Small intestine (tissue), 7 donors: ENCODE results near the gene SPNS3. TPM values are rescaled to one million over a fixed set of nuclear protein-coding genes. Genes with fewer than 3 reads are reported as not detected.

ENCODE experiments used
- DNase-seq, 2 donors: peaks; one replicate each; pipeline versions ENCODE4 v3.0.0 to v3.0.0-alpha.2; 2013
- FAIRE-seq: peaks from 2 replicates; lab custom pipeline; 2012; peaks lifted over from hg19 to GRCh38; lab: Jason Lieb, UNC
- H3K27ac ChIP-seq, 3 donors: one replicate each; pipeline ENCODE4 v1.5.1; 2013; ENCODE audit warnings: low read length in 2 of 3, mild to moderate bottlenecking in 2 of 3, control low read depth in 1 of 3, inconsistent platforms in 1 of 3, low read depth in 1 of 3, moderate library complexity in 1 of 3
- H3K27me3 ChIP-seq, 3 donors: one replicate each; pipeline ENCODE4 v1.6.1; 2013; ENCODE audit warnings: low read length in 3 of 3, inconsistent platforms in 1 of 3; ENCODE audit not compliant: control insufficient read depth in 3 of 3, insufficient read depth in 3 of 3
- H3K36me3 ChIP-seq, 3 donors: one replicate each; pipeline ENCODE4 v1.6.1; 2013; ENCODE audit warnings: low read length in 3 of 3, inconsistent platforms in 1 of 3, low read depth in 1 of 3, mild to moderate bottlenecking in 1 of 3, moderate library complexity in 1 of 3; ENCODE audit not compliant: control insufficient read depth in 3 of 3, insufficient read depth in 2 of 3
- H3K4me1 ChIP-seq, 3 donors: one replicate each; pipeline ENCODE4 v1.6.1; 2013; ENCODE audit warnings: low read length in 2 of 3, inconsistent platforms in 1 of 3, low read depth in 1 of 3, mild to moderate bottlenecking in 1 of 3, moderate library complexity in 1 of 3; ENCODE audit not compliant: control insufficient read depth in 3 of 3, insufficient read depth in 2 of 3
- H3K4me3 ChIP-seq, 3 donors: one replicate each; pipeline ENCODE4 v1.5.1; 2013; ENCODE audit warnings: low read length in 3 of 3, control low read depth in 1 of 3, inconsistent platforms in 1 of 3, low read depth in 1 of 3, mild to moderate bottlenecking in 1 of 3, moderate library complexity in 1 of 3
- H3K9me3 ChIP-seq, 2 donors: one replicate each; pipeline ENCODE4 v1.6.1; 2013; ENCODE audit warnings: low read depth in 1 of 2, low read length in 1 of 2; ENCODE audit not compliant: control insufficient read depth in 2 of 2, insufficient read depth in 1 of 2
- WGBS, 3 donors: extraction: QIAGEN DNeasy Blood & Tissue Kit; methylation state at CpG; one replicate each; pipeline ENCODE4 v1.1.7; 2013; 5-methylcytosine and 5-hydroxymethylcytosine counted together
- polyA plus RNA-seq, 4 donors: library from polyadenylated mRNA; stranded (reverse) in 3 of 4; unstranded in 1 of 4; fragments of 200-250 nt in 3 of 4; fragments of 120-200 nt in 1 of 4; gene quantifications; one replicate each; pipeline versions ENCODE4 v1.2.1 to v1.2.3, GENCODE V29; 2013
- donor health status: healthy with polysubstance abuse.
- donor health status: control.
- donor health status: control.
- donor health status: Bipolar disorder and iron deficiency.
- donor health status: healthy.

Gene SPNS3
- polyA plus RNA-seq, 4 donors: 0.45 to 8.1 (median 2.4) TPM

DNA sequence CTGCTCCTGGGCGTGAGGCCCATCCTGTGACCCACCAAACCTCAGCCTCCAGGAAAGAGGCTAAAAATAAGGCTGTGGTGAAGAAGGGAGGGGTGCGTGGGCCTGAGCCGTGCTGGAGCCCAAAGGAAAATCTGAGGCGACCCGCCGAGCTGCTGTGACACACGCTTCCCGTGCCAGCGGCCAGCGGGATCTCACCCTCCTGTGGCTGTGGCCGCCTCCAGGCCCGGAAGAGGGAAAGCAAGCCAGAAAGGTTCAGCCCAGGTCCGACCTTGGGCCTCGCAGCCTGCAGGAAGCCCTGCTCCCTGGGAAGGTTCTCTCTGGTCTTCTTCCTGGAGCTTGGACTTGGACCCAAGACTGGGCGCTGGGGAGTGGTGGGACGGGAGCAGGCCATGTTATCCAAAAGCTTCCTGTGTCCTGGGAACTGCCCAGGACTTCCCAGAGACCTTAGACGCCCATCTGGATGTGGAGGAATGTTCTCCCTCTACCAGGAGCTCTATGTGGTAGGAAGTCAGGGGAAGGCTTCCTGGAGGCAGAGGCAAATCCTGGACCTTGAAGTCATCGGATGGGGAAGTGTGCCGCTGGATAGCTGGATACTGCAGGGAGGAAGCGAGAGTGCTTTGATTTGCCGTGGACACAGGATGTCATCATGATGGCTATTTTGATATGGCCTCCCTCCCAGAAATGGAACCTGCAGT, 76.3 kb downstream of the SPNS3 start:
- peak overlapping the region in 1 of 3 donors; percentile 36 for H3K27ac ChIP-seq
- WGBS, 3 donors: 67 to 85% (median 83%) methylated on average over 21 of the region's 21 CpGs
- H3K4me3 ChIP-seq: no peak overlapping the region
- H3K4me1 ChIP-seq: peaks cover 0 to 24% (median 0%) of the 10 kb centered on the region in 3 donors
- DNase-seq (no peak), FAIRE-seq (no peak)
- no peaks in the 10 kb centered on the region for H3K27me3 ChIP-seq
- H3K36me3 ChIP-seq: peaks cover 0 to 36% (median 0%) of the 10 kb centered on the region in 3 donors
- H3K9me3 ChIP-seq: no peaks in the 10 kb centered on the region

GRCh38 chr17:4510618-4510941, 76.8 kb downstream of the SPNS3 start:
- no peak for FAIRE-seq
- 73 to 84% (median 81%) methylated on average over 11 of the region's 11 CpGs for WGBS, 3 donors
- peak overlapping the region in 1 of 3 donors; percentile 36 for H3K27ac ChIP-seq

DNA sequence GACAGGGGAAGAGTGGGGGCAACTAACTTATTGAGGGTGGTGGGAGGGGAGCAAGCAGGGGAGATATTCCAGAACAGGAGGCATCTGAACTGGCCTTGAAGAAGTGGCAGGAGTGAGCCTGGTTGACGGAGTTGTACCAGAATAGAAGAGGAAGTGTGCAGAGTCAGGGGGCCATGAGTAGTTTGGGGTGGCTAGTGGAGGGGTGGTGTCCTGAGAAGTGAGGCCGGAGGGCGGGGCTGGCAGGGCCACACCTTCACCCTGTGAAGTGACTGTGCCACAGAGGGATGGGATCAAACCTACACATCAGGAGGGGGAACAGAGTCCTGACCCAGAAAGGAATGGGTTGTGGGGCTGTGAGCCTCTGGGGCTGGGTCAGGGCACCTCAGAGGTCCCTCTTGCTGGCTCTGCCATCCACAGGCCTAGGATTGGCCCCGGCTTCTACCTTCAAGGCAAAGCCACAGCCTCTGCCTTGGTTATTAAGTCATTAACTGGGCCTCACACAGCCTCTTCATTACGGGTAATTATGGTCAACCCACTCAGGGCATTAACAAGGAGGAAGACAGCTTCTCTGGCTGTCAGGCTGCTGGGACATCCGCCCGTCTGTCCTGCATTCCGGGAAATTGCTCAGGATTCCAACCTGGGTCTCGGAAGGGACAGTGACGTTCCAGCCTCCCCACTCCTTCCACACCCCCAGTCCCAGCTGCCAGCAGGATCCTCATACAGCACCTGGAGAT, 77.6 kb downstream of the SPNS3 start:
- peak overlapping the region in 1 of 3 donors; percentile 36 for H3K27ac ChIP-seq
- FAIRE-seq (no peak), DNase-seq (no peak)
- WGBS, 3 donors: 75 to 82% (median 78%) methylated on average over 10 of the region's 10 CpGs
- no peak overlapping the region for H3K4me3 ChIP-seq
- peaks cover 0 to 34% (median 0%) of the 10 kb centered on the region in 3 donors for H3K36me3 ChIP-seq
- H3K27me3 ChIP-seq: no peaks in the 10 kb centered on the region
- peaks cover 0 to 17% (median 0%) of the 10 kb centered on the region in 3 donors for H3K4me1 ChIP-seq
- no peaks in the 10 kb centered on the region for H3K9me3 ChIP-seq

More at GRCh38 chr17:4510618-4510941, 76.8 kb downstream of the SPNS3 start:
- Histone ChIP-seq H3K36me3 (peaks cover 0 to 36% (median 0%) of the 10 kb centered on the region in 3 donors), H3K4me1 (peaks cover 0 to 24% (median 0%) of the 10 kb centered on the region in 3 donors), H3K27me3 (no peaks in the 10 kb centered on the region), H3K4me3 (no peak overlapping the region), H3K9me3 (no peaks in the 10 kb centered on the region)
- DNase-seq: no peak

GRCh38 chr17:4512156-4513112, 78.7 kb downstream of the SPNS3 start:
- H3K4me3 ChIP-seq: no peak overlapping the region
- H3K4me1 ChIP-seq: peaks cover 0 to 14% (median 0%) of the 10 kb centered on the region in 3 donors
- H3K36me3 ChIP-seq: peaks cover 0 to 41% (median 0%) of the 10 kb centered on the region in 3 donors
- FAIRE-seq: no peak
- H3K9me3 ChIP-seq: no peaks in the 10 kb centered on the region
- no peak for DNase-seq
- 79 to 81% (median 80%) methylated on average over 30 to 31 of the region's 31 CpGs for WGBS, 3 donors
- peak overlapping the region in 1 of 3 donors; percentile 27 for H3K27ac ChIP-seq
- H3K27me3 ChIP-seq: no peaks in the 10 kb centered on the region

DNA sequence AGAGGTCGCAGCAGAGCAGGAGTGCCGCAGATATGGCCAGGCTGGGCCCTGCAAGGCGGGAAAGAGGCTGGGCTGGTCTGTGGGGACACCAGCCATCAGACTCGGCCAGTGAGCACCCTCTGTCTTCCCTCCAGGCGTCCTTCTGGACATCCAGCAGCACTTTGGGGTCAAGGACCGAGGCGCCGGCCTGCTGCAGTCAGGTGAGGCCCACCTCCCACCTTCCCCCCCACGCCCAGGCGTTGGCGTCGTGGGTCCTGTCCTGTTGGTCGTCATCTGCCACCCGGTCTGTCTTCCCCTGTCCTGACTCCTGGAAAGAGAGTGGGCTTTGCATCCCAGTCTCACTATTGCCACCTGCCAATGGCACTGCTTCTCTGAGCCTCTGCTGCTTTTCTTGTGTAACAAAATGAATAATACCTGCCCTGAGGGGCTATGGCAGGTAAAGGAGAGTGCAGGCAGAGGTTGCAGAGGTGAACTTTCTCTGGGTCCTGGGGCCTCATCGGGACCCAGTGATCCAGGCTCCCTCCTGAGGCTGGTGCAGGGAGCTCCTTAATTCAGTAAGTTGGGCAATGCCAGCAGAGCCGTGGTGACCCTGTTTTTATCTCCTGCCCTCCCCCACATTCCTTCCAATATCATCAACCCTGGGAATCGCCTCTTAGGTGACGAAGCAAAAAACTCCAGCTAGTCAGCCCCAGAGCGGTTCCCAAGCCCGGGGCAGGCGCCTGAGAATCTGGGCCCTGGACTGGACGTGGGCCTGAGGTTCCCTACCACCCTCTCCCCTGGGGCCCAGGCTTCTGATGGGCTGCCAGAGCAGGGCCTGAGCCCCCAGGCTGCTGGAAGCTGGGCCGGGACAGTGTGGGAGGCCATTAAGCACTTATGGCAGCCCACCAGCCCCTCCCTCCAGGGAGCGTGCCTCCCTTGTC, 79.6 kb downstream of the SPNS3 start:
- H3K4me3 ChIP-seq: no peak overlapping the region
- H3K27me3 ChIP-seq: no peaks in the 10 kb centered on the region
- H3K4me1 ChIP-seq: peaks cover 0 to 14% (median 0%) of the 10 kb centered on the region in 3 donors
- no peak for FAIRE-seq
- WGBS, 3 donors: 78 to 82% (median 82%) methylated on average over 22 to 24 of the region's 24 CpGs
- DNase-seq: no peak
- peaks cover 0 to 41% (median 0%) of the 10 kb centered on the region in 3 donors for H3K36me3 ChIP-seq
- no peaks in the 10 kb centered on the region for H3K9me3 ChIP-seq
- H3K27ac ChIP-seq: no peak overlapping the region

DNA sequence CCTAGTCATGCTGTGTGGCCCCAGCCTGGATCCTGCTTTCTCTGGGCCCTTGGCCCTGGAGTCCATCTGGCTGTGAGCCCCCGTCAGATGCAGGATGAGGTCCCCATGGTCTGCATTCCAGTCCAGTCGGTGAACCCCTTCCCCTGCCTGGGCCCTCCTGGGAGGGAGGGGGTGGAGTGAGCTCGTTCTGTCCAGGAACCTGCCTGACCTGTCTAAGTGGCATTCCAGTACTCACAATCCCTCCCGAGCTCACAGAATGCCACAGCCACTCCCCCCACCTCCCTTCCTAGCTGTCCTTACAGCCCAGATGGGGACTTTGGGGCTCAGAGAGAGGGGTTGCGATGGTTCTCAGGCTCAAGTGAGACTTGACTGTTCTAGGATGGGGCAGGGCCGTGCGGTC, 80.5 kb downstream of the SPNS3 start:
- Histone ChIP-seq H3K27me3 (no peaks in the 10 kb centered on the region), H3K27ac (no peak overlapping the region), H3K4me3 (no peak overlapping the region), H3K36me3 (peaks cover 0 to 44% (median 0%) of the 10 kb centered on the region in 3 donors), H3K4me1 (peaks cover 0 to 14% (median 0%) of the 10 kb centered on the region in 3 donors), H3K9me3 (no peaks in the 10 kb centered on the region)
- 53 to 74% (median 62%) methylated on average over 7 of the region's 7 CpGs for WGBS, 3 donors
- no peak for DNase-seq
- FAIRE-seq: no peak

DNA sequence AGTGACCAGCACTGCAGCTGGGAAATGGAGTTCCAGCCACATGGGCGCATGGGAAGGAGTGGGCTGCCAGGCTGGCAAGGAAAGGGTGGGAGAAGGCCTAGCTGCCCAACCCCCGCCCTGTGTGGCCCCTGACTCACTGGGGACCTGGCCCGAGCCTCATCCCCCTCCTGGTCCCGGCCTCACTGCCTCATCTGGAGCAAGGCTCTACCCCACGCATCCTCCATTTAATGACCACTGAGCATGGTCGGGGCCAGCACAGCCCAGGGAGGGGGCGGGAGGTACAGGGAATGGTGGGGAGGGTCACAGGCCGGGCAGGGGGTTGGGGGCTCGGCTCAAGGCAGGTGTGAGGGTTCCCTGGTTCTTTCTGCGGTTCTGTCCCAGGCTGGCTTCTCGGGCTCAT, 81.0 kb downstream of the SPNS3 start:
- H3K27me3 ChIP-seq: no peaks in the 10 kb centered on the region
- H3K27ac ChIP-seq: no peak overlapping the region
- no peak for FAIRE-seq
- peaks cover 0 to 44% (median 0%) of the 10 kb centered on the region in 3 donors for H3K36me3 ChIP-seq
- DNase-seq: no peak
- H3K4me1 ChIP-seq: peaks cover 0 to 14% (median 0%) of the 10 kb centered on the region in 3 donors
- H3K4me3 ChIP-seq: no peak overlapping the region
- WGBS, 3 donors: 76 to 87% (median 80%) methylated on average over 9 to 11 of the region's 11 CpGs
- no peaks in the 10 kb centered on the region for H3K9me3 ChIP-seq
